Body of pancreas (tissue), 4 donors: ENCODE measurements around the gene CTNNBIP1. TPM values are rescaled to one million over a fixed set of nuclear protein-coding genes. Genes with fewer than 3 reads are reported as not detected.

Source experiments
- ATAC-seq: fragments of 150-250 bp; one replicate; pipeline ENCODE4 v1.9.1; 2016
- DNase-seq, 4 donors: peaks; one replicate each; pipeline ENCODE4 v3.0.0-alpha.2; 2019
- H3K27ac ChIP-seq, 4 donors: fragments of 200-600 bp; sonication (generic); 1 replicate in 3 of 4; 2 replicates in 1 of 4; pipeline versions ENCODE4 v1.5.1 to v1.6.1; 2016 to 2019; ENCODE audit warnings: mild to moderate bottlenecking in 1 of 4, mixed read lengths in 1 of 4, moderate library complexity in 1 of 4
- H3K27me3 ChIP-seq, 2 donors: fragments of 200-600 bp; sonication (generic); one replicate each; pipeline ENCODE4 v1.6.0; 2016; ENCODE audit warnings: mild to moderate bottlenecking in 1 of 2
- H3K36me3 ChIP-seq, 2 donors: fragments of 200-600 bp; sonication (generic); replicated peaks in 1 of 2; 2 replicates each; pipeline ENCODE4 v1.5.1; 2016; ENCODE audit warnings: low read depth in 2 of 2; ENCODE audit not compliant: insufficient read depth in 1 of 2
- H3K4me1 ChIP-seq: fragments of 200-600 bp; sonication (generic); one replicate; pipeline ENCODE4 v1.6.0; 2016
- H3K4me3 ChIP-seq, 2 donors: fragments of 200-600 bp; sonication (generic); 1 replicate in 1 of 2; 2 replicates in 1 of 2; pipeline ENCODE4 v1.5.1; 2016 to 2019
- H3K9me3 ChIP-seq, 3 donors: fragments of 200-600 bp; sonication (generic); 1 replicate in 2 of 3; 2 replicates in 1 of 3; pipeline ENCODE4 v1.5.1; 2016
- CTCF ChIP-seq, 7 experiments: fragments of 450-650 bp in 4 of 7; fragments of 200-600 bp in 3 of 7; sonication (generic) in 3 of 7; IDR thresholded peaks; one replicate each; pipeline ENCODE4 v1.5.1; 2016 to 2019; ENCODE audit warnings: antibody characterized with exemption in 7 of 7
- POLR2A ChIP-seq, 3 donors: fragments of 450-650 bp; IDR thresholded peaks; one replicate each; pipeline ENCODE4 v1.6.1; 2016; ENCODE audit warnings: antibody characterized with exemption in 3 of 3, mild to moderate bottlenecking in 2 of 3
- WGBS, 2 donors: methylation state at CpG; one replicate each; pipeline ENCODE4 v1.1.5; 2017; 5-methylcytosine and 5-hydroxymethylcytosine counted together
- intact Hi-C: fragments of 100-400 bp; cut with DNase I; formaldehyde crosslinking; loops from one replicate; pipeline ENCODE4 v1.15.1; 2023
- total RNA-seq, 2 donors: library from RNA; depleted of rRNA; stranded (reverse); fragments of >200 nt; gene quantifications; one replicate each; pipeline ENCODE4 v1.1.0, GENCODE V29; 2016

The CTNNBIP1 gene
- total RNA-seq, 2 donors from 2014 or later, result 20.1 to 24.6 TPM

- ATAC-seq (no peak), DNase-seq (no peak)
- no peaks in the 10 kb centered on the region for H3K27me3 ChIP-seq
- no peak for TF ChIP-seq POLR2A (IDR thresholded peaks at IDR 0.05)
- no peak for TF ChIP-seq CTCF (IDR thresholded peaks at IDR 0.05)
- no peaks in the 10 kb centered on the region for H3K36me3 ChIP-seq
- peaks cover 41% of the 10 kb centered on the region for H3K4me1 ChIP-seq
- H3K9me3 ChIP-seq, result no peaks in the 10 kb centered on the region
- intact Hi-C loops, result no loop called here
- no peak overlapping the region for H3K4me3 ChIP-seq
- peak overlapping the region; percentile 77 to 94 (median 88) for H3K27ac ChIP-seq
- 17 to 26% methylated on average over 6 to 12 of the region's 12 CpGs for WGBS, 2 donors
Measured at GRCh38 chr1:9824702-9825089, 85.4 kb downstream of the CTNNBIP1 start.

- Histone ChIP-seq H3K27me3 (no peaks in the 10 kb centered on the region), H3K4me3 (peak within 1 kb of the TSS; percentile 43 to 76), H3K4me1 (peaks cover 41% of the 10 kb centered on the region), H3K9me3 (no peaks in the 10 kb centered on the region), H3K36me3 (no peaks in the 10 kb centered on the region), H3K27ac (peak within 1 kb of the TSS; percentile 77 to 94 (median 88))
- peak in 2 of 3 donors; percentile 40 to 45 for TF ChIP-seq POLR2A (IDR thresholded peaks at IDR 0.05)
- TF ChIP-seq CTCF (IDR thresholded peaks at IDR 0.05), result no peak
- intact Hi-C loops, result no loop called here
- ATAC-seq, result peak; percentile 74
- WGBS, 2 donors, result 1% methylated on average over 79 of the region's 93 CpGs; no CpG with 5 or more reads in 1 of the 2 donors
- DNase-seq, result peak; percentile 86 to 90 (median 88)
Measured at GRCh38 chr1:9823943-9824701, 85.9 kb downstream of the CTNNBIP1 start, which contains the start of gene CLSTN1. TSS of gene CLSTN1 (minus strand) at chr1:9823965. CDS start at chr1:9823733, 232 bp downstream.

- peak overlapping the region; percentile 77 to 94 (median 81) for H3K27ac ChIP-seq
- no peaks in the 10 kb centered on the region for H3K27me3 ChIP-seq
- DNase-seq (no peak), ATAC-seq (peak; percentile 23)
- H3K4me1 ChIP-seq, result peaks cover 41% of the 10 kb centered on the region
- intact Hi-C loops, result no loop called here
- WGBS, 2 donors, result 1% methylated on average over 31 of the region's 40 CpGs; no CpG with 5 or more reads in 1 of the 2 donors
- TF ChIP-seq POLR2A (IDR thresholded peaks at IDR 0.05), result no peak
- TF ChIP-seq CTCF (IDR thresholded peaks at IDR 0.05), result no peak
- H3K36me3 ChIP-seq, result no peaks in the 10 kb centered on the region
- peak overlapping the region; percentile 43 to 76 for H3K4me3 ChIP-seq
- no peaks in the 10 kb centered on the region for H3K9me3 ChIP-seq
Measured at GRCh38 chr1:9823693-9823942, 86.5 kb downstream of the CTNNBIP1 start.

GRCh38 chr1:9822897-9823692 lies 87.0 kb downstream of the CTNNBIP1 start:
- ATAC-seq, result no peak

More at GRCh38 chr1:9822897-9823692, 87.0 kb downstream of the CTNNBIP1 start:
- TF ChIP-seq CTCF (IDR thresholded peaks at IDR 0.05), result no peak
- Histone ChIP-seq H3K27ac (peak overlapping the region; percentile 77 to 94 (median 81)), H3K4me1 (peaks cover 41% of the 10 kb centered on the region), H3K36me3 (no peaks in the 10 kb centered on the region), H3K9me3 (no peaks in the 10 kb centered on the region), H3K27me3 (no peaks in the 10 kb centered on the region), H3K4me3 (peak overlapping the region; percentile 43 to 76)
- intact Hi-C loops, result no loop called here
- WGBS, 2 donors, result 0 to 1% methylated on average over 19 to 69 of the region's 71 CpGs
- DNase-seq, result peak in 1 of 4 donors; percentile 28
